H1 (cell line): ENCODE results near the gene HIGD2A. TPM values are rescaled to one million over a fixed set of nuclear protein-coding genes. Genes with fewer than 3 reads are reported as not detected.

Source experiments
- ASH2L ChIP-seq: fragments of 200-600, 300-600 bp; sonication (generic); IDR thresholded peaks from one replicate; pipeline ENCODE4 v1.7.1; 2017; ENCODE audit warnings: low read length
- ATF3 ChIP-seq: IDR thresholded peaks from 2 replicates; pipeline ENCODE4 v1.6.1; 2011; ENCODE audit warnings: low read depth, mild to moderate bottlenecking, low read length; ENCODE audit not compliant: insufficient read depth
- HDAC2 ChIP-seq, 2 experiments: fragments of 300-600 bp in 1 of 2; sonication (generic) in 1 of 2; IDR thresholded peaks; 2 replicates each; pipeline ENCODE4 v1.6.1; 2011 to 2012; ENCODE audit warnings: low read depth in 2 of 2, low read length in 2 of 2, mild to moderate bottlenecking in 2 of 2, moderate library complexity in 2 of 2, borderline replicate concordance in 1 of 2, inconsistent platforms in 1 of 2
- MAX ChIP-seq: IDR thresholded peaks from 2 replicates; pipeline ENCODE4 v1.6.1; 2012; ENCODE audit warnings: inconsistent platforms
- polyA plus RNA-seq, 7 experiments: library from polyadenylated mRNA; depleted of rRNA in 3 of 7; stranded (reverse) in 5 of 7; unstranded in 2 of 7; fragments of >200 nt in 5 of 7; fragments of 200-250 nt in 2 of 7; gene quantifications; 1 replicate in 5 of 7; 2 replicates in 1 of 7; 4 replicates in 1 of 7; pipeline versions ENCODE4 v1.2.1 to v1.2.3, GENCODE V29; 2011 to 2013; ENCODE audit warnings: missing spikeins in 2 of 7, mixed read lengths in 2 of 7
- total RNA-seq: library from RNA; stranded (reverse); fragmentation: NEBNext Ultra II Directional; extraction: Animal tissue kit (Norgen Biotek cat#: 25700); gene quantifications from 2 replicates; pipeline ENCODE4 v1.2.1, GENCODE V29; 2021

HIGD2A gene
- total and polyA plus RNA-seq, 2 of the 8 experiments (the other 6 are each of a cell fraction or from before 2014, with no cell fraction given), result 95.5 to 264 TPM

GRCh38 chr5:176415952-176416924, 27.7 kb downstream of the HIGD2A start, which contains the start of gene CLTB (continued):
- TF ChIP-seq ATF3 (no peak), HDAC2 (IDR thresholded peaks at IDR 0.05; ENCODE audit: borderline replicate concordance in 1 of 2, low read depth in 2 of 2, low read length in 2 of 2) (0 out of 4 replicates have a peak, but pooled peaks of 1 of the 2 experiments have one; percentile 3), ASH2L (peak; percentile 43), MAX (peak; percentile 89)
